Heart right ventricle (tissue), 16 donors: ENCODE results near the gene NRXN2. TPM values are rescaled to one million over a fixed set of nuclear protein-coding genes. Genes with fewer than 3 reads are reported as not detected.

Experiments used
- ATAC-seq, 8 donors: fragments of 200-7000 bp; cut with Tn5 transposase; one replicate each; pipeline ENCODE4 v1.9.1; 2020; ENCODE audit warnings: mild to moderate bottlenecking in 8 of 8, moderate library complexity in 8 of 8, moderate number of reproducible peaks in 1 of 8
- DNase-seq, 2 donors: peaks; one replicate each; pipeline ENCODE4 v3.0.0-alpha.2; 2020
- H3K27ac ChIP-seq, 10 donors: fragments of 200-600 bp; sonication (generic) in 2 of 10; one replicate each; pipeline versions ENCODE4 v1.5.0 to v1.8.0; 2020 to 2022; ENCODE audit warnings: mild to moderate bottlenecking in 3 of 10
- H3K27me3 ChIP-seq, 7 donors: fragments of 200-600 bp; one replicate each; pipeline ENCODE4 v1.8.0; 2021 to 2022; ENCODE audit warnings: mild to moderate bottlenecking in 2 of 7
- H3K36me3 ChIP-seq, 9 donors: fragments of 200-600 bp; sonication (generic) in 1 of 9; one replicate each; pipeline versions ENCODE4 v1.5.0 to v1.8.0; 2020 to 2022; ENCODE audit warnings: mild to moderate bottlenecking in 2 of 9
- H3K4me1 ChIP-seq, 9 donors: fragments of 200-600 bp; sonication (generic) in 1 of 9; one replicate each; pipeline versions ENCODE4 v1.5.0 to v1.8.0; 2020 to 2022; ENCODE audit warnings: mild to moderate bottlenecking in 4 of 9
- H3K4me3 ChIP-seq, 10 donors: fragments of 200-600 bp; sonication (generic) in 2 of 10; one replicate each; pipeline versions ENCODE4 v1.5.0 to v1.8.0; 2020 to 2022; ENCODE audit warnings: mild to moderate bottlenecking in 7 of 10, moderate library complexity in 2 of 10
- H3K9me3 ChIP-seq, 11 donors: fragments of 200-600 bp in 10 of 11; sonication (generic) in 2 of 11; one replicate each; pipeline versions ENCODE4 v1.5.0 to v1.8.0; 2013 to 2022; ENCODE audit warnings: mild to moderate bottlenecking in 2 of 11, control low read depth in 1 of 11, moderate library complexity in 1 of 11
- CTCF ChIP-seq, 9 donors: fragments of 200-600 bp; sonication (generic) in 2 of 9; IDR thresholded peaks; one replicate each; pipeline versions ENCODE4 v1.5.0 to v1.8.0; 2021 to 2022; ENCODE audit warnings: antibody characterized with exemption in 9 of 9, mild to moderate bottlenecking in 5 of 9, moderate library complexity in 1 of 9
- WGBS, 2 donors: extraction: QIAGEN DNeasy Blood & Tissue Kit; methylation state at CpG; one replicate each; pipeline ENCODE4 v1.1.7; 2013; ENCODE audit warnings: inconsistent platforms in 1 of 2; 5-methylcytosine and 5-hydroxymethylcytosine counted together
- intact Hi-C, 10 donors: fragments of 100-400 bp; cut with DNase I; formaldehyde crosslinking; loops; one replicate each; pipeline versions ENCODE4 v1.11.1 to v1.14.2; 2022
- polyA plus RNA-seq, 2 donors: library from polyadenylated mRNA; stranded (reverse); fragments of 200-250 nt; gene quantifications; one replicate each; pipeline ENCODE4 v1.2.3, GENCODE V29; 2013
- total RNA-seq, 10 donors: library from RNA; stranded (reverse); fragmentation: NEBNext Ultra II Directional in 3 of 10; extraction: Animal tissue kit (Norgen Biotek cat#: 25700) in 3 of 10; gene quantifications; one replicate each; pipeline versions ENCODE4 v1.2.1 to v1.2.4, GENCODE V29; 2021 to 2023
- donor health status: Arrhythmogenic right ventricular cardiomyopathy.
- donor health status: ischemic (EF 13 %, LVEDD 7.1; RV severe dilation, severe dysfunction).
- donor health status: healthy with polysubstance abuse.
- donor health status: DM: no; HTN: yes; CAD: no.
- donor health status: DM: no; HTN: no; CAD: no.
- donor health status: ischemic (EF 25% LVEDD 6.9; RV normal size, moderate dysfunction).
- donor health status: ischemic (EF 25% LVEDD 5.7; RV mildly dilated, moderate dysfunction).
- donor health status: healthy.
- donor health status: DM: yes; HTN: yes; CAD: no.
- donor health status: Ischemic cardiomyopathy.
- donor health status: ischemic (EF 35%, LVEDD 5.7; RV mildly dilated, moderate dysfunction).
- donor health status: nonischemic (EF 11% LVEDD 7.7; RV severe dilation, severe dysfunction).
- donor health status: DM: yes; HTN: yes; CAD: no.
- donor health status: PGD.
- donor health status: ischemic (EF 29% LVEDD 5.4; RV normal size, mild dysfunction).
- donor health status: nonischemic (EF 23%, LVEDD 6.1; RV moderate dilation, normal function).

The NRXN2 gene
- total and polyA plus RNA-seq, 12 donors, result 0.45 to 5.5 (median 1.4) TPM

GRCh38 chr11:64571410-64572091 is 151.4 kb downstream of the NRXN2 start:
- no peak overlapping the region for H3K27ac ChIP-seq
- DNase-seq (no peak), ATAC-seq (peak in 1 of 8 donors; percentile 12)
- H3K36me3 ChIP-seq, result no peaks in the 10 kb centered on the region
- WGBS, 2 donors, result 67 to 69% methylated on average over 22 of the region's 22 CpGs
- H3K9me3 ChIP-seq, result no peaks in the 10 kb centered on the region
- peaks cover 0 to 6% (median 0%) of the 10 kb centered on the region in 7 donors for H3K27me3 ChIP-seq
- H3K4me1 ChIP-seq, result peaks cover 0 to 7% (median 0%) of the 10 kb centered on the region in 9 donors
- TF ChIP-seq CTCF (IDR thresholded peaks at IDR 0.05), result no peak
- intact Hi-C loops, result no loop called here
- H3K4me3 ChIP-seq, result no peak overlapping the region

DNA sequence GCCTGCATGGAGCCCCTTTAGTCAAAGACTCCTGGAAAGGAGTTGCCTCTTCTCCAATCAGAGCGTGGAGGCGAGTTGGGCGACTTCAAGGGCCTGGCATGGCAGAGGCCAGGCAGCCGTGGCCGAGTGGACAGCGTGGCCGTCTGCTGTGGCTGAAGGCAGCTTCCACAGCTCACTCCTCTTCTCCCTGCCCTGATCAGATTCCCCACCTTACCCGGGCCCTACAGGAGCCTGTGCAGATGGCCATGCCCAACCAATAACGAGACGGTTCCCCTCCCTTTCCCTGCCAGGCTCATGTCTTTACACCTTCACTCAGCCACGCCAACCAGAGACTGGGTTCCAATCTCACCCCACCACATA is 152.0 kb downstream of the NRXN2 start:
- Histone ChIP-seq H3K27me3 (peaks cover 0 to 6% (median 0%) of the 10 kb centered on the region in 7 donors), H3K4me1 (peaks cover 0 to 11% (median 4%) of the 10 kb centered on the region in 9 donors), H3K27ac (no peak overlapping the region), H3K36me3 (no peaks in the 10 kb centered on the region), H3K9me3 (no peaks in the 10 kb centered on the region), H3K4me3 (no peak overlapping the region)
- no peak for DNase-seq
- 86 to 95% methylated on average over 11 of the region's 11 CpGs for WGBS, 2 donors
- intact Hi-C loops, result no loop called here
- ATAC-seq, result no peak
- TF ChIP-seq CTCF (IDR thresholded peaks at IDR 0.05), result no peak

DNA sequence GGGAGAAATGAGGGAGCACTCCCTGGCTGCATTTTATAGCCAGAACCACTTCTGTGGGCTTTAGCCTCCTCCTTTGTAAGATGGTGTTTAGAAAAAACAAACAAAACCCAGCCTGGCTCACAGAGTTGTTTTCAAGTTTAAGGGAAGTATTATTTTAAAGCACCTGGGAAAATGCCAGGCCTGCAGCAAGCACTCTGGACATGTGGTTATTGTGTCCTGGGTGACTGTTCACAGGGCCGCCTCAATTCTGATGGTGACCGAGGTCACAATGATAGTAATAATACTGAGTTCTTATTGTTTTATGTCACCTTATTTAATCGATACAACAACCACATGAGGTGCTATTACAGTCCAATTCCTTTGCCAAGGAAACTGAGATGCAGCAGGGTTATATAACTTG is 152.7 kb downstream of the NRXN2 start:
- DNase-seq, result no peak
- intact Hi-C loops, result no loop called here
- peaks cover 0 to 6% (median 0%) of the 10 kb centered on the region in 7 donors for H3K27me3 ChIP-seq
- WGBS, 2 donors, result 91 to 92% methylated on average over 3 of the region's 3 CpGs
- TF ChIP-seq CTCF (IDR thresholded peaks at IDR 0.05), result no peak
- ATAC-seq, result no peak
- H3K9me3 ChIP-seq, result no peaks in the 10 kb centered on the region
- peaks cover 0 to 15% (median 4%) of the 10 kb centered on the region in 9 donors for H3K4me1 ChIP-seq
- H3K36me3 ChIP-seq, result no peaks in the 10 kb centered on the region
- H3K27ac ChIP-seq, result no peak overlapping the region
- H3K4me3 ChIP-seq, result no peak overlapping the region

GRCh38 chr11:64569300-64569970 is 153.6 kb downstream of the NRXN2 start:
- TF ChIP-seq CTCF (IDR thresholded peaks at IDR 0.05), result no peak
- WGBS, 2 donors, result 85 to 88% methylated on average over 8 of the region's 8 CpGs
- Histone ChIP-seq H3K4me1 (peaks cover 0 to 15% (median 4%) of the 10 kb centered on the region in 9 donors), H3K27me3 (peaks cover 0 to 6% (median 0%) of the 10 kb centered on the region in 7 donors), H3K9me3 (no peaks in the 10 kb centered on the region), H3K36me3 (no peaks in the 10 kb centered on the region), H3K4me3 (no peak overlapping the region), H3K27ac (no peak overlapping the region)
- DNase-seq (no peak), ATAC-seq (no peak)
- intact Hi-C loops, result loop anchor here in 1 of 10 donors (10.0 kb wide), 1 partner anchor 65 kb away; no protein-coding TSS in a partner anchor
